K562 (cell line): ENCODE data around the gene AIFM1. TPM values are rescaled to one million over a fixed set of nuclear protein-coding genes. Genes with fewer than 3 reads are reported as not detected.

ENCODE experiments used
- CREB1 ChIP-seq, 2 experiments: sonication (generic) in 1 of 2; formaldehyde crosslinking in 1 of 2; IDR thresholded peaks; 2 replicates each; pipeline versions ENCODE4 v1.6.1 to v1.8.0; 2012 to 2022; ENCODE audit warnings: inconsistent platforms in 1 of 2, mild to moderate bottlenecking in 1 of 2, missing genetic modification reagents in 1 of 2, moderate library complexity in 1 of 2
- E2F3 ChIP-seq: fragments of 250-450 bp; sonication (Bioruptor Pico); IDR thresholded peaks from 2 replicates; pipeline ENCODE4 v1.4.0; 2020; ENCODE audit warnings: mild to moderate bottlenecking
- E2F8 ChIP-seq: fragments of 450-650 bp; IDR thresholded peaks from 2 replicates; pipeline ENCODE4 v1.7.1; 2018; ENCODE audit warnings: mild to moderate bottlenecking, low read depth; ENCODE audit not compliant: partially characterized antibody
- FOXA3 ChIP-seq, 2 experiments: fragments of 450-650 bp in 1 of 2; sonication (generic) in 1 of 2; formaldehyde crosslinking; IDR thresholded peaks in 1 of 2; conservative IDR thresholded peaks in 1 of 2; 2 replicates each; pipeline versions ENCODE4 v1.4.0 to v1.8.0; 2020 to 2022; ENCODE audit warnings: mild to moderate bottlenecking in 2 of 2, missing genetic modification reagents in 1 of 2
- GABPA ChIP-seq: fragments of 200-800 bp; sonication (Bioruptor generic); conservative IDR thresholded peaks from 2 replicates; pipeline ENCODE4 v1.6.1; 2016; ENCODE audit warnings: low read depth, missing genetic modification characterization, missing compliant biosample characterization
- MLLT1 ChIP-seq, 2 experiments: fragments of 450-650 bp; IDR thresholded peaks; 2 replicates each; pipeline ENCODE4 v1.6.1; 2016
- MTA3 ChIP-seq: fragments of 450-650 bp; formaldehyde crosslinking; IDR thresholded peaks from 2 replicates; pipeline ENCODE4 v1.6.1; 2017; ENCODE audit warnings: mild to moderate bottlenecking, borderline replicate concordance
- MTF1 ChIP-seq: fragments of 250-450 bp; sonication (Bioruptor Pico); IDR thresholded peaks from 2 replicates; pipeline ENCODE4 v1.9.0; 2021; ENCODE audit warnings: moderate library complexity, mild to moderate bottlenecking, inconsistent platforms, borderline replicate concordance
- NCOA1 ChIP-seq: fragments of 450-650 bp; IDR thresholded peaks from 2 replicates; pipeline ENCODE4 v1.6.1; 2016; ENCODE audit warnings: low read depth
- NFRKB ChIP-seq: fragments of 450-650 bp; IDR thresholded peaks from 2 replicates; pipeline ENCODE4 v1.6.1; 2016; ENCODE audit warnings: low read depth
- NONO ChIP-seq, 2 experiments: fragments of 200-400 bp in 1 of 2; fragments of 450-650 bp in 1 of 2; formaldehyde crosslinking in 1 of 2; IDR thresholded peaks; 2 replicates each; pipeline ENCODE4 v1.6.1; 2017; ENCODE audit warnings: low read depth in 2 of 2, mild to moderate bottlenecking in 2 of 2, moderate library complexity in 2 of 2, low read length in 1 of 2
- PML ChIP-seq: IDR thresholded peaks from 2 replicates; pipeline ENCODE4 v1.6.1; 2012; ENCODE audit warnings: low read length, inconsistent platforms
- SMC3 ChIP-seq: conservative IDR thresholded peaks from 2 replicates; pipeline ENCODE4 v1.6.1; 2011; ENCODE audit warnings: low read depth, low read length, improper control_type of control experiment; ENCODE audit not compliant: insufficient read depth
- SOX6 ChIP-seq: fragments of 450-650 bp; IDR thresholded peaks from 2 replicates; pipeline ENCODE4 v1.6.1; 2014; ENCODE audit warnings: mild to moderate bottlenecking
- STAT5B ChIP-seq: fragments of 250-450 bp; sonication (Bioruptor Pico); IDR thresholded peaks from 2 replicates; pipeline ENCODE4 v1.8.0; 2021; ENCODE audit warnings: mild to moderate bottlenecking, inconsistent platforms
- TOE1 ChIP-seq, 2 experiments: fragments of 450-650 bp in 1 of 2; sonication (generic) in 1 of 2; formaldehyde crosslinking in 1 of 2; IDR thresholded peaks; 2 replicates each; pipeline versions ENCODE4 v1.7.1 to v1.8.0; 2016 to 2022; ENCODE audit warnings: borderline replicate concordance in 2 of 2, mild to moderate bottlenecking in 2 of 2, antibody characterized with exemption in 1 of 2, inconsistent platforms in 1 of 2, low read depth in 1 of 2, missing genetic modification reagents in 1 of 2, moderate library complexity in 1 of 2
- U2AF2 ChIP-seq: fragments of 200-400 bp; formaldehyde crosslinking; optimal IDR thresholded peaks from 2 replicates; pipeline ENCODE3; 2017; ENCODE audit warnings: low read depth, mild to moderate bottlenecking, low read length
- ZBTB7A ChIP-seq: IDR thresholded peaks from 2 replicates; pipeline ENCODE4 v1.6.1; 2011; ENCODE audit warnings: low read depth, mild to moderate bottlenecking, low read length, moderate library complexity, borderline replicate concordance; ENCODE audit not compliant: control insufficient read depth
- ZFX ChIP-seq: sonication (generic); formaldehyde crosslinking; IDR thresholded peaks from 2 replicates; pipeline ENCODE4 v1.8.0; 2022; ENCODE audit warnings: mild to moderate bottlenecking, missing genetic modification reagents, moderate library complexity
- ZNF174 ChIP-seq: fragments of 250-450 bp; sonication (Bioruptor Pico); IDR thresholded peaks from 2 replicates; pipeline ENCODE4 v1.4.0; 2020; ENCODE audit warnings: mild to moderate bottlenecking
- ZNF589 ChIP-seq: fragments of 200-800 bp; sonication (Bioruptor generic); IDR thresholded peaks from 2 replicates; pipeline ENCODE4 v1.6.1; 2016; ENCODE audit warnings: low read depth, missing genetic modification characterization, missing compliant biosample characterization
- ZNF77 ChIP-seq: fragments of 250-450 bp; sonication (Bioruptor Pico); IDR thresholded peaks from 2 replicates; pipeline ENCODE4 v1.5.0; 2020
- polyA plus RNA-seq, 8 experiments: library from polyadenylated mRNA; depleted of rRNA in 4 of 8; stranded (reverse) in 5 of 8; unstranded in 3 of 8; fragments of >200 nt; fragmentation: Nextera tagmentation in 2 of 8; fragmentation: Illumina TruSeq in 1 of 8; extraction: Ambion mirVana in 2 of 8; extraction: Trizol in 1 of 8; gene quantifications; 2 replicates each; pipeline versions ENCODE4 v1.2.1 to v1.2.3, GENCODE V29; 2011 to 2014; ENCODE audit warnings: inconsistent platforms in 1 of 8, missing spikeins in 1 of 8
- total RNA-seq, 7 experiments: library from RNA; depleted of rRNA in 6 of 7; stranded (reverse); fragments of >200 nt in 6 of 7; fragmentation: Illumina TruSeq in 2 of 7; extraction: Trizol in 2 of 7; gene quantifications; 2 replicates each; pipeline versions ENCODE4 v1.2.1 to v1.2.3, GENCODE V29; 2011 to 2021; ENCODE audit warnings: low replicate concordance in 1 of 7
- TF ChIP-seq, protein P1 (sequence below): fragments of 250-450 bp; sonication (Bioruptor Pico); IDR thresholded peaks from 2 replicates; pipeline ENCODE4 v1.8.0; 2022; ENCODE audit warnings: moderate library complexity, mild to moderate bottlenecking, inconsistent platforms

AIFM1 gene
- total and polyA plus RNA-seq, 9 of the 15 experiments (the other 6 are each of a cell fraction or from before 2014, with no cell fraction given), result 51.0 to 117 (median 91.2) TPM

GRCh38 chrX:130091980-130092522 lies 73.6 kb downstream of the AIFM1 start (continued):
- TF ChIP-seq, protein P1, sequence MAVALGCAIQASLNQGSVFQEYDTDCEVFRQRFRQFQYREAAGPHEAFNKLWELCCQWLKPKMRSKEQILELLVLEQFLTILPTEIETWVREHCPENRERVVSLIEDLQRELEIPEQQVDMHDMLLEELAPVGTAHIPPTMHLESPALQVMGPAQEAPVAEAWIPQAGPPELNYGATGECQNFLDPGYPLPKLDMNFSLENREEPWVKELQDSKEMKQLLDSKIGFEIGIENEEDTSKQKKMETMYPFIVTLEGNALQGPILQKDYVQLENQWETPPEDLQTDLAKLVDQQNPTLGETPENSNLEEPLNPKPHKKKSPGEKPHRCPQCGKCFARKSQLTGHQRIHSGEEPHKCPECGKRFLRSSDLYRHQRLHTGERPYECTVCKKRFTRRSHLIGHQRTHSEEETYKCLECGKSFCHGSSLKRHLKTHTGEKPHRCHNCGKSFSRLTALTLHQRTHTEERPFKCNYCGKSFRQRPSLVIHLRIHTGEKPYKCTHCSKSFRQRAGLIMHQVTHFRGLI (CRISPR knock-in tag), result no peak
- no peak for TF ChIP-seq E2F3 (CRISPR knock-in tag)
- no peak for TF ChIP-seq SOX6
- peak; percentile 85 for TF ChIP-seq GABPA (tag)
- TF ChIP-seq NFRKB, result no peak
- TF ChIP-seq U2AF2, result no peak
- TF ChIP-seq E2F8, result no peak
- no peak for TF ChIP-seq CREB1 (IDR thresholded peaks at IDR 0.05)
- TF ChIP-seq CREB1 (CRISPR knock-in tag; IDR thresholded peaks at IDR 0.05), result no peak
- no peak for TF ChIP-seq MTF1
- TF ChIP-seq ZBTB7A, result peak; percentile 59; the same call in 1 of the 2 replicates
- no peak for TF ChIP-seq TOE1 (IDR thresholded peaks at IDR 0.05; ENCODE audit: borderline replicate concordance)
- no peak for TF ChIP-seq TOE1 (CRISPR knock-in tag; IDR thresholded peaks at IDR 0.05; ENCODE audit: borderline replicate concordance, low read depth)
- no peak for TF ChIP-seq MLLT1 (IDR thresholded peaks at IDR 0.05)
- no peak for TF ChIP-seq NONO (IDR thresholded peaks at IDR 0.05; ENCODE audit: low read depth in 2 of 2, low read length in 1 of 2)
- TF ChIP-seq STAT5B, result no peak
- TF ChIP-seq ZNF77, result no peak
- no peak for TF ChIP-seq MTA3
- TF ChIP-seq PML, result no peak
- no peak for TF ChIP-seq FOXA3 (CRISPR knock-in tag; conservative IDR thresholded peaks at IDR 0.05 in 1 of 2, IDR thresholded peaks at IDR 0.05 in 1 of 2)
- TF ChIP-seq NCOA1, result no peak
- no peak for TF ChIP-seq ZNF589 (CRISPR knock-in tag)
- TF ChIP-seq SMC3, result no peak
- no peak for TF ChIP-seq ZNF174 (CRISPR knock-in tag)
- TF ChIP-seq ZFX (CRISPR knock-in tag), result no peak
